CD4-positive, alpha-beta T cell treated with Interleukin-4 for 1 hour (primary cell): ENCODE measurements around the gene SPINT2.
A peak's percentile ranks its signal among the peaks of the same experiment; 100 is the strongest.

Experiments
- DNase-seq, 2 donors: peaks; one replicate each; pipeline ENCODE4 v3.0.0-alpha.2; 2020 to 2022

SPINT2 gene

DNA sequence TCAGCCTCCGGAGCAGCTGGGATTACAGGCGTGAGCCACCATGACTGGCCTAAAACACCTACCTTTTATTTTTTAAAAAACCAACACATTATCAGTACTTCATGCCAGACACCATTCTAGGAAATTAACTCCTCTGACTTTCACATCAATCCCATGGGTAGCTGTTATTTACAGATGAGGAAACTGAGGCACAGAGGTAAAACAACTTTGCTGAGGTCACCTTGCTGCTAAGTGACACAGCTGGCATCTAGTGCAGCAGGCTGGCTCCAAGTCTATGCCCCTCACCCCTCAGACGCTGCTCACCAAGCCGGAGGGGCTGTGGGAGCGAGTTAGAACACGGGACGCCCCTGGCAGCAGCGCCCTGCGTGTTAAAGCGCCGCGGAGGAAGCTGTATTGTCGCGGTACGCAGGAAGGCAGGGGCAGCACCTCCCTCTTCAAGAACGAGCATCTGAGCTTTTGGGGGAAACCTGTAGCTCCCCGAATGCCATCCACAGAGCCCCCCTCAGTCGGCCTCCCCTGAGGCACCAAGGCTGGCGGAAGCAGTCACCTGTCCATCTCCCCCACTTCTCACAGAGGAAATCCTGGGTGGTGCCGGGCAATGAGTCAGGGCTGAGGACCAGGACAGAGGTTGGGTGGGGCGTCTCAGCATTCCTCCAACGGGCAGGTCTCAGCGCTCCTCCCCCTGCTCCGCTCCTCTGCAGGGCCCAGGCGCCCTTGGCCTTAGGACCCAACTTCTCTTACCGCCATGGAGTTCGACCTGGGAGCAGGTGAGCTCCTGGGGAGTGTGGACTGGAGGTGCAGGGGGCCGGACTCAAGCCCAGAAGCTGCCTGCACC lies 39.4 kb downstream of the SPINT2 start, which contains the start of gene C19orf33:
Gene C19orf33 (plus strand): TSS at position 735 of the 835 bp plus-strand sequence. CDS start 11 bp downstream, at position 746.
- no peak for DNase-seq

DNA sequence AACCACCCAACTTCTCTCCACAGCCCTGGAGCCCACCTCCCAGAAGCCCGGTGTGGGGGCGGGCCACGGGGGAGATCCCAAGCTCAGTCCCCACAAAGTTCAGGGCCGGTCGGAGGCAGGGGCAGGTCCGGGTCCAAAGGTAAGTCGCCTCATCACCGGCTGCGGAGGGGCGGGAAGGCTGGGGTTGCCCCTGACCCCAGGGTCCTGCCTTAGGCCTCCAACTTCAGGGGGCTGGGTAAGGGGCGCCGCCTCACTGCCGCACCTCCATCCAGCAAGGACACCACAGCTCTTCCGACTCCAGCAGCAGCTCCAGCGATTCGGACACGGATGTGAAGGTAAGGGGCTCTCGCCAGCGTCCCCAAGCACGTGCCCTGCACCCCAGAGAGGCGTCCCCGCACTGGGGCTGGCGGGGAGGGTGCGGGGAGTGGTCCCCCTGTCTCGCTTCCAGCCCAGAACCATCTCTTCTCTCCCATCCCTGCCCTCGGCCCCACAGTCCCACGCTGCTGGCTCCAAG lies 40.0 kb downstream of the SPINT2 start:
- DNase-seq, result no peak

DNA sequence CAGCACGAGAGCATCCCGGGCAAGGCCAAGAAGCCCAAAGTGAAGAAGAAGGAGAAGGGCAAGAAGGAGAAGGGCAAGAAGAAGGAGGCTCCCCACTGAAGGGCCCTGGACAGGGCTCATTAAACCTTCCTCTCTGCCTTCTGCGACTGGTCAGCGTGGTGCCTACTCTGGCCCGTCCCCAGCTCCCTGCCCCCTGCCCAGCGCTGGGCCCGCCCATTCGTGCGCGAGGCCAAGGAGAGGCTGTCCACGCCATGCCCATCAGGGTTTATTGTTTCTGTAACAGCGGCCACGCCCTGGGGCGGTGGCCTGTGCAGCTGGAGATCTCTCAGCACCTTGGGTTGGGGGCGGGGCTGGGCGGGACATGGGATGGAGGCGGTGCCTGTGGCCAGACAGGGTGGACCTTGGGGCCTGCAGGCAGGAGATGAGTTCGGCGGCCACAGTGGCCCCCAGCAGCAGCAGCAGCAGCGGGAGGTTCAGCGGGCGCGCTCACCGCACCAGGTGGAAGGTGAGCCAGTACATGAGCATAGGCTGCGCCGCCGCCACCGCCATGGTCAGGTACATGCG lies 40.6 kb downstream of the SPINT2 start:
- DNase-seq, result no peak

DNA sequence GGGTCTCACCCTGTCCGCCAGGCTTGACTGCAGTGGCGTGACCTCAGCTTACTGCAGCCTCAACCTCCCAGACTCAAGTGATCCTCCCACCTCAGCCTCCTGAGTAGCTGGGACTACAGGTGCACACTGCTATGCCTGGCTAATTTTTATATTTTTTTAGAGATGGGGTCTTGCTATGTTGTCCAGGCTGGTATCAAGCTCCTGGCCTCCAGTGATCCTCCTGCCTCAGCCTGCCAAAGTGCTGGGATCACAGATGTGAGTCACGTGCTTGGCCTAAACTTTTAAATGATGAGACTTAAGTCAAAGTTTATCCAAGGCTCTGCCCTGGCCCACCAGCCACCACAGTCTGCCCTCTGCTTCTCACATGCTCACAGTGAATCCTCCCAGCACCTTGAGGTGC lies 41.9 kb downstream of the SPINT2 start:
- no peak for DNase-seq

DNA sequence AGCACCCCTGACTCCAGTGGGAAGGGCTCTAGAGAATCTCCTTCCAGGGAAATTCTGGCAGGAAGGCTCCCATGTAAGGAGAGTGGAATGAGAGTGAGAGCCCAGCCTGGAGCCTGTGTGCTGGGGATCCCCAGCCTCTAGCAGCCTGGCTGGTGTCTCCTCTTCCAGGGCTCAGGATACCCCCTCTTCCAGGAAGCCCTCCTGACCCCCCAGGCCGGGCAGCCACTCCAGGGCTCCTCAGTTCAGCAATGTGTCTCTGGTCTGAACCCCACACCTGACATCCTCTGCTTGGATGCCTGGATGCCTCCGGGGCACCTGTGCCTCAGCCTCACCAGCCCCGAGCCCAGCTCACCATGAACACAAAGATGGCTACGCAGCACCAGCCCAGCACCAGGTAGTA lies 42.7 kb downstream of the SPINT2 start:
- DNase-seq, result no peak

DNA sequence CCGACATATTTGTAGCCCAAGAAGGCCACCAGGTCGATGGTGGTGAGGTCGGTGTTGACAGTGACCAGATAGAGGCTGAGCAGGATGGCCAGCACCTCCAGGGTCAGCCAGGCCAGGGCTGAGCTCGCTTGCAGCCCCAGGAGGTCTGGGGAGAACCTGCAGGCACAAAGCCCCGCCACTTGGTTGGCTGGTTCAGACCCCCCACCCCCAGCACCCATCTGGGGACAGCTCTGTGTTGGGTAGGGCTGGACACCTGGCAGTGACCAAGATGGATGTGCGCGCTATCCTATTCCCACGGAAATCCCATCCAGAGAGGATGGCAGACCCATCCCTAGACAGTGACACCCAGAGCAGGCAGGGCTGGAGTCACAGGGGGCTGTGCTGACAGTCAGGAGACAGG lies 43.2 kb downstream of the SPINT2 start:
- DNase-seq, result no peak

DNA sequence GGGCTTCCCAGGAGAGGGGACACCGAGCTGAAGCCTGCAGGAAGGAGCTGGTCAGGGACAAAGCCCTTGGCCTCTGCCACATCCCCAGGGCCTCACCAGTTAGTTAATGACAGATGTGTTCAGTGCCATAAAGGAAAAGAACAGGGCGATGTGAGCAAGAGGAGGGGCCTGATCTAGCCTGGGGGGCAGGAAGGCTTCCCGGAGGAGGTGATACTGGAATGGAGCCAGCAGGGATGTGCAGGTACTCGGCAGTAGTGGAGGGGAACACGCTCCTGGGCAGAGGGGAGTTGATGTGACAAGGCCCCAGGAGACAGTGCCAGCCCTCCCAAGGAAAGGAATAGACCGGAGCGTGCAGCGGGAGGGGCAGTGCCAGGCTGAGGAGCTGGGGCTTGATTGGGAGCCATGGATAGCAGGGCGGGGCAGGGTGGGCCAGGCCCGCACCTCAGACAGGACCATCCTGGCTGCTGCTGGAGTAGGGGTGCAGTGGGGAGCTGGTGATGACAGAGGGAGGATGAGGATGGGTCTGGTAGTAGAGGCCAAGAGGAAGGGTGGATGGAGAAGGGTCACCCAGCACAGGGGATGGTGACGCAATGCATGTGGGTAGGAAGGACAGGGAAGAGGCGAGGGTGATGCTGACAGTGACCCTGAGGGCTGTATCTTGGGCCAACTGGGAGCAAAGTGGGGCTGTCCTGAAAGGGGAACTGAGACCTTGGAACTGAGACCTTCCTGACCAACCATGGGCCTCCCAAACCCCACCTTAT lies 43.8 kb downstream of the SPINT2 start:
- no peak for DNase-seq

DNA sequence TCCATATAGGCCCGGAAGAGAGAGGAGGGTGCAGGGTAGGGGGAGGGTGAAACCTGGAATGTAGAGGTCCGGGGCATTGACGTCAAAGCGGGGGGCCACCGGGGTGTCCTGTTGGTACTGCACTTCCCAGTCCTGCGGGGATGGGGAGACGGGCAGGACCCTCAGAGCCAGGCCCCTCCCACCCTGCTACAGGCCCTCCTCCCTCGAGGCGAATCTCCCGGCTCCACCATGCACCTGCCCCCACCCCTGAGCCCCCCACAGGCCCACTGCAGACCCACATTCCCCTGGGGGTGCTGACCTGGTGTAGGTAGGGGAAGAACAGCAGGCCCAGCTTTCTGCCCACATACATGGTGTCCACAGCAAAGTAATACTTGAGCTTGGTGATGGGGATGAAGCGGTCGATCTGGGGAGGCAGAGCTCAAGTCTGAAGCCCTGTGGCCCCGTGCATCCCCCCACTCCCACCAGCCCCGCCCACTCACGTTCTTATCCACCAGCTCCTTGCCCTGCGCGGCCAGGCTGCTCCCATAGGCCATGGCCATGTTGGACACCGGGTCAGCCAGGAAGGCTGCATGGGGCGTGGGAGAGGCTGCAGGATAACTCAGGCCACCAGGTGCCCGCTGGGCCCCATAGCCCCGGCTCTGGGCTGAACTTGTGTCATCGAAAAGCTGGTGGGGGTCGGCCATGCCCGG lies 44.7 kb downstream of the SPINT2 start:
- DNase-seq, result no peak

DNA sequence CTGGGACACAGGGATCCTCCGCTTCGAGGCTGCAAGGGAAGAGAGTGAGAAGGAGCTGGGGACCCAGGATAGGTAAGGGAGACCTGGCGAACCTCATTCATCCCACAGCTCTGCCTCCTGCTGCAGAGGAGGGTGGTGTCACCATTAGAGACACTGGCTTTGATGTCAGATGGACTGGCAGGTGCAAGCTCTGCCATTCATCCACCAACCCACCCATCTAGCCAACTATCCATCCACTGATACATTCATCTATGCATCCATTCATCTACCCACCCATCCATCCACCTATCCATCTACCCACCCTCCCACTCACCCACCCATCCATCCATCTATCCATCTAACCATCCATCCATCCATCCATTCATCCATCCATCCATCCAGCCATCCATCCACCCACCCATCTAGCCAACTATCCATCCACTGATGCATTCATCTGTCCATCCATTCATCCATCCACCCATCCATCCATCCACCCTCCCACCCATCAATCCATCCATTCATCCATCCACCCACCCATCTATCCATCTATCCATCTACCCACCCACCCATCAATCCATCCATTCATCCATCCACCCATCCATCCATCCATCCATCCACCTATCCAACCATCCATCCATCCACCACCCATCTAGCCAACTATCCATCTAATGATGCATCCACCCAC lies 45.4 kb downstream of the SPINT2 start:
- no peak for DNase-seq

DNA sequence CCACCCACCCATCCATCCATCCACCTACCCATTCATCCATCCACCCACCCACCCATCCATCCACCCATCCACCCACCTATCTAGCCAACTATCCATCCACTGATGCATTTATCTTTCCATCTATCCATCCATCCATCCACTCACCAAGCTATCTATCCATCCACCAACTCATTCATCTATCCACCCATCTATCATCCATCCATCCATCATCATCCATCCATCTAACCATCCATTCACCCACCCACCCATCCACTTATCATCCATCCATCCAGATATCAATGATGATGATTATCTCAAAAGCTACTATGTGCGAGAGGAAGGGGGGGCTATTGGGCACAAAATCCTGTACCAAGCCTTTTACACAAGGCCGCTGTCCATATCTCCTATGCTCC lies 45.9 kb downstream of the SPINT2 start:
- DNase-seq, result no peak

DNA sequence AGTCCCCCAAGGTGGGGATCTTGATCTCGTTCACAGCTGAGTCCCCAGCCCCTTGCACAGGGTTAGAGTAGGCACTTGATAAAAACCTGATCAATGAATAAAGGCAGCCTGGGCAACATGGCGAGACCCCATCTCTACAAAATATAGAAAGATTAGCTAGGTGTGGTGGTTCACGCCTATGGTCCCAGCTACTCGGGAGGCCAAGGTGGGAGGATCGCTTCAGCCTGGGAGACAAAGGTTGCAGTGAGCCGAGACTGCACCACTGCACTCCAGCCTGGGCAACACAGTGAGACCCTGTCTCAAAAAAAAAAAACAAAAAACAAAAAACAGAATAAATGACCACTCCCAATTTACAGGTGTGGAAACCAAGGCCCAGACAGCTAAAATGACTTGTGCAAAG lies 46.6 kb downstream of the SPINT2 start:
- no peak for DNase-seq

DNA sequence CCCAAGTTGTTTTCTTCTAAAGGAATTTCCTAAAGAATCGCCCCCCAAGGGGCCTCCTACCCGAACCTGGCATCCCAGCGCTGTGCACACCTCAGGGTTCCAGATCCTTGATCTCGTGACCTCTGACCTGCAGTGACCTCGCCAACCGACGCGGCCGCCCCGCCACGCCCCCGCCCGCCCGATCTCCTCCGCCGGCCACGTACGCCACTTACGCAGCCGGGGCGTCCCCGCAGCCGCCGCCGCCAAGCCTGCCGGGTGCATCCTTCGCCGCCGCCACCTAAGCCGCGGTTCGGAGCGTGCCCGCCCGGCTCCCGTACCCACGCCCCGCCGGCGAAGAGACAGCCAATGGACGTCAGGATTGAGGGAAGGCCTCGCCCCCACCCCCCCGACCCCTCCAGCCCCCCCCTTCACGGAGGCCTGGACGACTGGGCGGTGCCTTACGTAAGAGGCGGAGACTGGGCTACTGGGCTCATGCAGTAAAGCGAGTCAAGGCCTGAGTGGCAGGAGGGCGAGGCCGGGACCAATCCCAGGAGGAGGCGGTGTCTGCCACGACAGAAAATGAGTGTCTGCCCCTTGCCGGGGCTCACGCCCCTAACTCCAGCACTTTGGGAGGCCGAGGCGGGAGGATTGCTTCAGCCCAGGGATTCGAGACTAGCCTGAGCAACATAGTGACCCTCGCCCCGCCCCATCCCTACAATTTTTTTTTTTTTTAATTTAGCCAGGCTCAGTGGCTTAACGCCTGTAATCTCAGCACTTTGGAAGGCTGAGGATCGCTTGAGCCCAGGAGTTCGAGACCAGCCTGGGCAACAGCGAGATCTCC lies 51.5 kb downstream of the SPINT2 start, which contains the start of gene YIF1B:
Gene YIF1B (minus strand): TSS at position 291 of the 820 bp plus-strand sequence. CDS start 30 bp downstream, at position 261.
- peak; percentile 97 to 98 for DNase-seq

DNA sequence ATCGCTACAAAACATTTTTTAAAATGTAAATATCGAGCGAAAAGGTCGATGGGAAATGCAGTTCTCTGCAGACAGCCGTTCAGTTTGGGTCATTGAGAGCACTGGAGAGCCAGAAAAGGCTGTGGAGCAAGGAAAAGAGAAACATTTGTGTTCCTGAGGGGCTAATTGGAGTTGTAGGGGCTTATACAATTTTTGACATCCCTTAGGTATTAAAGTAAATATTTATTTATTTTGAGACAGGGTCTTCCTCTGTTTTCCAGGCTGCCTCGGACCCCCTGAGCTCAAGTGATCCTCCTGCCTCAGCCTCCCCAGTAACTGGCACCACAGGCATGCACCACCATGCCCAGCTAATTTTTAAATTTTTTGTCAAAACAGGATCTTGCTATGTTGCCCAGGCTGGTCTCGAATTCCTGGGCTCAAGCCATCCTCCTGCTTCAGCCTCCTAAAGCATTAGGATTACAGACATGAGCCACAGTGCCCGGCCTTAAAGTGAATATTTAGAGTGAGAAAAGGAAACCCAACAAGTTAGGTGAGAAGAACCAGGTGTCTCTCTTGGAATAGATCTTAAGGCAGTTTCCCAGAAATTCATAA lies 52.2 kb downstream of the SPINT2 start:
- no peak for DNase-seq

DNA sequence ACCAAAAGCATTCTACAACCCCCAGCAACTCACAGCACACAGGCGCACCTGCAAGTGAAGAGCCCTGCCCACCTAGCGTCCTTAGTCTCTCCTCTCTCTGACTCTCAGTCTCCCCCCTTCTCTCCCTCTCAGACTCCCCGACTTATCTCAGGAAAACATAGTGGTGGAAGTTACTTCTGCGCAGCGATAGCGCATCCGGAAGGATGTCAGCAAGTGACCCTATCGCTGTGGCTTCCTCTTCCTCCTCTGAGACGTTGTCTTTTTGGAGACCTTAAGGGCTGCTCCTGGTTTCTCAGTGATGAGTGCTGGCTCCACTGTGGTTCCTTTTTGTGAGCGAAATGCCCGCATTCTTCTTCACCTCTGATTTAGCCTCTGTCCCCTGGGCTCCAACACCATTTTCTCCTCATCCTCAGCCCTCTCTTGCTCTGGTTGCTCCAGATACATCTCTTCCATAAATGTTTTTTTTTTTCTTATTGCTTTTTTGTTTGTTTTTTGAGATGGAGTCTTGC lies 52.8 kb downstream of the SPINT2 start:
- DNase-seq, result peak; percentile 47 to 48

DNA sequence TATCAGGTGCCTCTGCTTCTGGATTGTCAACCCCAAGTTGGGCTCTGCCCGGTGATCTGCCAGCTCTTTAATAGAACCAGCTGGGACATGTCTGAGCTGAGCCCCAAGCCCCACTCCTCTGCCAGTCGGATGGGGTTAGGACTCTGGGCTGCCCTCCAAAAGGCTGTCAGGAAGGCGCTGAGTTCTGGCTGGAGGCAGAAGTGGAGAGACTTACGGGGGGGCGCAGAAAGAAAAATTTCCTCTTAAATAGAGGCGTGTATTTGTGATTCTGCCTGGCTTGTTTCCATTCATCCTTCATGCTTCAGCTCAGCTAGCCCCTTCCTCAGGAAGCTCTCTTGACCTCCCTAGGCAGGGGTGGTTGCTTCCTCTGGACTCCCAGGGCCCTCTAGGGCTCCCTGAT lies 54.3 kb downstream of the SPINT2 start:
- no peak for DNase-seq

DNA sequence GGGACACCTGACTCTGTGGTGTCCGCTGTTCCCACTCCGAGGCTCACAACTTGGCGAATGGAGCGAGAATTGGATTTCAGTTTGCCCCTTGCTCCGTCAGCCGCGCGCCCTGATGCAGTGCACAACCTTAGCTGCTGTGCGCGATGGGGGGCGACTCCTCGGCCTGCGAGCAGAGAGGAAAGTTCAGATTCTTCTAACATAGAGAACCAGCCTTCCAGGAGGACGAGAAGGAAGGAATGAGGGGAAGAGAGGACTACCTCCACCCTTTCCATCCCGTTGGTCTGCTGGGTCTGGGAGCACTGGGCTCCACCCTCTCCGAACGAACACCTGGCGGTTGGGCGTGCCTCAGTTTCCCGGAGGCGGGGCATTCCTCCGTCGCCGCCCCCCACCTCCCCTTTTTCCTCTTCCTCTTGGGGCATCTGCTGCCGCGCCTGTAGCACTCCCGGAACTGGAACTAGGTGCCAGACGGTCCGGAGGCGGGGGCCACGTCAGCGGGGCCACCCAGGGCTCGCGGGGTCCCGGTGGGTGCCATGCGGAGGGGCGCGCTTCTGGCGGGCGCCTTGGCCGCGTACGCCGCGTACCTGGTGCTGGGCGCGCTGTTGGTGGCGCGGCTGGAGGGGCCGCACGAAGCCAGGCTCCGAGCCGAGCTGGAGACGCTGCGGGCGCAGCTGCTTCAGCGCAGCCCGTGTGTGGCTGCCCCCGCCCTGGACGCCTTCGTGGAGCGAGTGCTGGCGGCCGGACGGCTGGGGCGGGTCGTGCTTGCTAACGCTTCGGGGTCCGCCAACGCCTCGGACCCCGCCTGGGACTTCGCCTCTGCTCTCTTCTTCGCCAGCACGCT lies 55.3 kb downstream of the SPINT2 start, which contains the start of gene KCNK6:
Gene KCNK6 (plus strand): TSS at position 425 of the 838 bp plus-strand sequence. CDS start 106 bp downstream, at position 531.
- DNase-seq, result peak; percentile 45 to 50

DNA sequence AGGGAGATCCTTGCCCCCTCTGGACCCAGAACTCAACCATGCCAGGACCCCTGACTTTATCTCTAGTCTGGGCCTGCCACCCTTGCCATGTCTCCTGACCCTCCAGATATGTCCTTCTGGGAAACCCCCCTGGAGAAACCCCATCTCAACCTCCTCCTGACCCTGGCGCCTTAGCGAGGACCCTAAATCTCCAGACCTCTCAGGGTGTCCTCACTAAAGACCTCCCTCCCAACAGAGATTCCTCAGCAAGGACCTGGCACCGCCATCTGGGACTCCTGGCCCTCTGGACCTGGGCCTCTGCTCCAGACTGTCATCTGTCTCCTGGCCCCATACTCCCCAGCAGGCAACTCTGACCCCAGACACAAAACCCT lies 56.6 kb downstream of the SPINT2 start:
- DNase-seq, result no peak

DNA sequence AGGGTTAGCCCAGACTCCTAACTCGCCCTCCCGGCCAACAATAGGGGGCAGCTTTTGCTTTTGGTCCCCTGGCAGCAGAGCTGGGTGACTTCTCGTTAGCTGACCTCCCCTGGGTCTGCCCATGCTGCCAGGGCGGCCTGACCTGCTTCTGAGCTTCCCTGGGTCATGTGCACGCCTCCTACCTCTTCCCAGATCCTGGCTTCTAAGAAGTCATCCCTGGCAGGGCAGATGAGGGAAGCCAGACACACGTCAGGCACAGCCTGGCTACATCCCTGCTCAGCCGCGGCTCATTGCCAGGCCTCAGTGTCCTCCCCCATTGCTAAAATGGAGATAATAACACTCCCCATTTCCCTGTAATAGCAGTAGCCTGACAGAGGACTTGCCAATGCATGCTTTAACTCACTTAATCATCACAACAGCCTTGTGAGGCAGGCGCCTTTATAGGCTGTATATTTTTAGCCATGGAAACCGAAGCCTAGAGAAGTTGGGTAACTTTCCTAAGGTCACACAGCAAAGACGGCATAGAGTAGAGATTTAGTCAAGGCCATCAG lies 57.3 kb downstream of the SPINT2 start:
- DNase-seq, result no peak

DNA sequence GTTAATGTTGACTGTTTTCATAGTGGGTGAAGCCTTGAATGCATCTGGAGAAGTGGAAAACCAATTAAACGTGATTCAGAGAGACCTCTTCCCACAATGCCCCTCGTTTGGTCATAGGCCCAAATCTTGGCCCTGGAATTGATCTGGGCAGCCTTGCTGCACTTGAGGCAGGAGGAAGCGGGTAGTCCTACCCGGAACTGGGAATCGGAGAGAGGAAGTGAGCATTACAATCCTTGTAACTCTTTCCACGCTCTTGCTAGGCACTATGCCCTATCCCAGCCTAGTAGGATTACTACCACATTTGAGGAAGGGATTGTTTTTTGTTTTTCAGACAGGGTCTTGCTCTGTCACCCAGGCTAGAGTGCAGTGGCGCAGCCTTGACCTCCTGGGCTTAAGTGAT lies 58.9 kb downstream of the SPINT2 start:
- DNase-seq, result no peak
